ENCODE data around the gene MAPT.
"Not testable (repeated sequence)": the region's sequence is repeated elsewhere in the genome, so short reads cannot be mapped to it uniquely, and the experiment has no call there.

Gene MAPT

DNA sequence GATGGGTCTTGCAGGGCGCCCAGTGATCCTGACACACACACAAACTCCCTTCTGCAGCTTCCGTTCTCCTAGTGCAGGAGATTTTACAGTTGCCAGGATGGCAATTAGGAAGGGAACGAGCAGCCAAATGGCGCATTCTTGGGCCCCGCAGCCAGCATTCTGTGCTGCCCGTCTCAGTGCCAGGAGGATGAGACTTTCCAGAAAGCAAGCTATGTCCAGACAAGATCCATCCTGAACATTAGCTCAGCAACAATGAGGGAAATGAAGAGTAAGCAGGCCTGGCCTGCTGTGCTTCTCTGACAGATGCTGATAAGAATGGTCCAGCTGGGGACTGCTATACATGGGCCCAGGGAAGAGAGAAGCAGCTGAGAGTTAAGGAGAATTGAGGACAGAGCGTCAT, 33.2 kb upstream of the MAPT start:
- DNase-seq (ENCODE audit: low read depth in 1 of 2, low spot score in 1 of 2) = no peak

- not testable (repeated sequence) for DNase-seq (ENCODE audit: low read depth in 1 of 2, low spot score in 1 of 2)
These were observed 32.2 kb upstream of the MAPT start for GRCh38 chr17:45862127-45862526.

DNA sequence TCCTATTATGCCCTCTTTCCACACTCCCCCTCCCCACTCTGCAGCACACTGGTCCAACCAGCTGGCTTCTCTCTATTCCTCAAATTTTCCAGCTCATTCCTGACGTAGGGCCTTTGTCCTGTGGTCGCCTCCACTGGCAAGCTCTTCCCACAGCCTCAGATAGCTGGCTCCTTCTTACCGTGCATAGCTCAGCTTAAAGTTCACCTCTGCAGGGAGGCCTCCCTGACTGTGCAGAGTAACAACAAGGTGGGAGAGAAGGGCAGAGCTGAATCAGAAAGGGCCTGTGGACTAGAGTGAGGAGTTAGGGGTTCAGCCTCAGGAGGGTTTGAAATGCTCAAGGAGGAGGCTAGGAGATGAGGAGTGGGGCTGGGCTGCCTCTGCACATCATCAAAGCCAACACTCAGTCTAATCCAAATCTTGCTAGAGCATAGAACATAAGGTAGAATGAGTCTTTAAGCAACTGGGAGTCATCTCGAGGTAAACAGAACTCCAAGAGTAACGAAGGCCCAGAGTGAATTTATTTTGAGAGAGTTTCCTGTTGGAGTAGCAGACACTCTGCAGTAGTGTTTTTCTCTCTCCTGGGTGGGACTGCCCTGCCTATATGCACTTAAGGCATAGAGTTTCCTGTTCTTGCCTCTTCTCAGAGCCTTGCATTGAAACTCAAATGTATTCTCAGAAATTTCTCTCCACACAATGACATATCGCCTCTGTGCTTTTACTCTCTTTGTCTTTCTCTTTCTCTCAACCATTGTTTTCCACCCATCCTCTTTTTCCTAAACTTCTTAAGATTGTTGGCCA, 30.3 kb upstream of the MAPT start:
- no peak for DNase-seq (ENCODE audit: low read depth in 1 of 2, low spot score in 1 of 2)

DNA sequence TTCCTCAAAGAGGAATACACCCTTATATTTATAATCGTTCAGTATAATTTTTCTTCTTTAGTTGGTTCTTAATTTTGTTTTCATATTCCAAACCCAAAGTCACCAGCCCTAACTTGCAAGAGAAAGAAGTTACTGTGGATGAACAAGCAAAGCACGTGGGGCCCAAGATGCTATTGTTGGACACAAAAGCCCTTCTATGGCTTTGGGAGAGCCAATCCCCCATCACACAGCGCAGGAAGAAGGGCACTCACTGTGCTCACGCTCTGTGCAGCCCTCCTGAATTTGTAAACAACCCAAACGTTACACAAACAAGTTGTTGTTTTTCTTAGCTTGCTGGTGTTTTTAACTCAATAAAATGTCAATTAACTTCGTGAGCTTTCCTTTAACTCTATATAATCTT, 27.2 kb upstream of the MAPT start:
- no peak for DNase-seq (ENCODE audit: low read depth in 1 of 2, low spot score in 1 of 2)

GRCh38 chr17:45867702-45868101, 26.7 kb upstream of the MAPT start:
- no peak for DNase-seq (ENCODE audit: low read depth in 1 of 2, low spot score in 1 of 2)

- no peak for DNase-seq (ENCODE audit: low read depth in 1 of 2, low spot score in 1 of 2)
These were observed 26.1 kb upstream of the MAPT start for GRCh38 chr17:45868276-45868675.

DNA sequence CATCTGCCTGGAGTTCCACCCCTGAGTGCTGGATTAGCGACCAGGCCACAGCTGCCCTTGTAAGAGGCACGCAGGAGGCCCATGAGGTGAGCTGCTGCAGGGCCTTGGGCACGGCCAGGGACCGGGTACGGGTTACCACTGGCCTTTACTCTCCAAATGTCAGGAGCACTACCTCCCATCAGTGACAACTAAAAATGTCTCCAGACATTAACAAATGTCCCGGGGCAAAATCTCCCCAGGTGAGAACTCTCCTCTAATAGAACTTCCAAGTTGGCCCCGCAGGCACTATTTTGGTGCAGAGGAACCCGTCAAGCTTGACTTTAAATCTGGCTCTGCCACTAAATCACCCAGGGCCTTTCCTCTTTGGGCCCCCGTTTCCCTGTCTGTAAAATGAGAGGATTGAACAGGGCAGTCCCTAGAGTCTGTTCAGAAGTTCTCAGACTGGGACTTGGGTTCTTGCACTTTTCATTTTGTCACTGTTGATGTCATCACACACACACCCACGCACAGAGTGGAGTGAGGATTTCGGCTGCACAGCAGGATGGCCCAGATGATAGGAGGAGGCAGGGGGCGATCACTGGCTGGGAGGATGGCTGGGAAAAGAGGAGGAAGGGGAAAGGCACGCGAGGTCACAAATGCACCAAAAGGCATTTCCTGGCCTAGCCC, 24.5 kb upstream of the MAPT start:
- no peak for DNase-seq (ENCODE audit: low read depth in 1 of 2, low spot score in 1 of 2)

GRCh38 chr17:45870342-45870974, 23.9 kb upstream of the MAPT start:
- DNase-seq (ENCODE audit: low read depth in 1 of 2, low spot score in 1 of 2) = no peak

GRCh38 chr17:45871718-45872117, 22.6 kb upstream of the MAPT start:
- no peak for DNase-seq (ENCODE audit: low read depth in 1 of 2, low spot score in 1 of 2)

DNA sequence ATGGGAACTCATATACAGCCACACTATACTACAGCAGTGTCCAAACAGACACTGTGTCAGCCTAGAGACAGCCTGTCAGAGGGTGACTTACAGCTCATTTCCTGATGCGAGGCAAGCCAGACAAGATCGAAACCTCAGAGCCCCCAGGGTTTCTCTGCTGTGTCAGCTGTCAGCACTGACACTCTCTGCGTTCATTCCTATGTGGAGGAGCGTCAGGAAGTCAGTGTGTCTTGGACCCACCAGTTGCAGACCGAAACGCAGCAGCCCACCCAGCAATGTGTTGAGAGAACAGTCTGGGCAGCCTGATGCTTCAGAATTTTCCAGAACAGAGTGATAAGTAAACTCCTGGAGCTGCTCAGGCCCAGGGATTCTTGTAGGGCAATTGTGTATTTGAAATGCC, 20.6 kb upstream of the MAPT start:
- no peak for DNase-seq (ENCODE audit: low read depth in 1 of 2, low spot score in 1 of 2)

DNA sequence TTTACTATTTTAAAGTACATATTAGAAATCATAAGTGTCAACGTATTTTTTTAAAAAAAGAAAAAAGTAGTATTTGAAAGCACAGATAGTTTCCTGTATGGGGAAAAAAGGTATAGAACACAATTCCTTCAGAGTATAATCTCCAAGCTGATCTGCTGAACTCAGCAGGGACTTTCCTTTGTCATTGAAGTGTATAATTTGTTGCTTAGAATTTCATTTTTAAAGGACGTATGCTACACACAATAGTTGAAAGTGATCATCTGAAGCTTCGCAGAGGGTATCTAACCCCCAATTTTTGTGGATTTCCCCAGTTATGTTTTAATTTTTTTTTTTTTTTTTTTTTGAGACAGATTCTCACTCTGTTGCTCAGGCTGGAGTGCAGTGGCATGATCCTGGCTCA, 20.2 kb upstream of the MAPT start:
- no peak for DNase-seq (ENCODE audit: low read depth in 1 of 2, low spot score in 1 of 2)

DNA sequence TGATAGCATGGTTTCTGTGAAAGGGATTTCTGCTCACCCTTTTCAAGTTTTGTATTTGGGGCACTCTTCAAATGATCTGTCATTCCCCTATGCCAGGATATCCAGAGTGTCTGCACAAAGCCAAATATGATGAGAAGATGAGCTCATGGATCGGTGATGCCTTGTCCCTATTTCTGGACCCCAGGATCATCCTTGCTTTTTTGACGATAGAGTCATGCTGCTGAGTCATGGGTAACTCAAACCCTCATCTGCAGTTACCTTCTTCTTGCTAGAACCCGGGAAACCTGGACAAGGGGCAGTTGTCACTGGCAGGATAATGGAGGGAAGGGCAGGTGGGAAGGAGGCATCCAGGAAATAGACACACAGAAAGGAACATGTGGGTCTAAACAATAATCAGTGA, 17.8 kb upstream of the MAPT start:
- DNase-seq (ENCODE audit: low read depth in 1 of 2, low spot score in 1 of 2) = no peak

- no peak for DNase-seq (ENCODE audit: low read depth in 1 of 2, low spot score in 1 of 2)
These were observed 16.9 kb upstream of the MAPT start for GRCh38 chr17:45877467-45877866.

DNA sequence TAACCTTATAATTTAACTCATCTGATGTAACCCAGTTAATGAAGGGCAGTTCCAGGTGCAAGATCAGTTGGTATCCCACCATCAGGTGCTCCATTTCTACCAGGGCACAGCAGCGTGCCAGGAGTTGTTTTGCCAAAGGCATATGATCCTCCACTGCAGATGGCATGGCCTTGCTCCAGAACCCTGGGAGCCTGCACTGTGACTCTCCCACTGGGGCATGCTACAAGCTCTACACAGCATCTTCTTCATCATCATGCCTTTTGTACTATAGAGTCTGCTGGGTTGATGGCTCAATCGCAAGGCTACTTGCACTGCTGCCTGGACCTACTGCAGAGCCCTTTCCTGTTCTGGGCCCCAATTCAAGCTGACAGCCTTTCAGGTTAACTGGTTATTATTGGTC, 11.3 kb upstream of the MAPT start:
- no peak for DNase-seq (ENCODE audit: low read depth in 1 of 2, low spot score in 1 of 2)

DNA sequence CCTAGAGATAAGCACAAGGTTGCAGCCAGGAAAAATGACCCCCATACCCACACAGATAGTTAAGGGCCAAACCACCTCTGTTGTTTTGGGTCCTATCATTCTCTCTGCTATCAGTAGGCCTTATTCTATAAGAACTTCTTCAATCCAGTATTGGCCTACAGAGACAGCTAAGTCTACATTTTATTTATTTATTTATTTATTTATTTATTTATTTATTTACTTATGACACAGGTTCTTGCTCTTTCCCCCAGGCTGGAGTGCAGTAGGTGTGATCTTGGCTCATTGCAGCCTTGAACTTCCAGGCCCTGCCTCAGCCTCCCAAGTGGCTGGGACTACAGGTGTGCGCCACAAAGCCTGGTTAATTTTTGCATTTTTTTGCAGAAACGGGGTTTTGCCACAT, 7.5 kb upstream of the MAPT start:
- no peak for DNase-seq (ENCODE audit: low read depth in 1 of 2, low spot score in 1 of 2)

- no peak for DNase-seq (ENCODE audit: low read depth in 1 of 2, low spot score in 1 of 2)
These were observed 6.0 kb upstream of the MAPT start for GRCh38 chr17:45888392-45888791.

- no peak for DNase-seq (ENCODE audit: low read depth in 1 of 2, low spot score in 1 of 2)
These were observed 4.8 kb upstream of the MAPT start for GRCh38 chr17:45889579-45889978.

DNA sequence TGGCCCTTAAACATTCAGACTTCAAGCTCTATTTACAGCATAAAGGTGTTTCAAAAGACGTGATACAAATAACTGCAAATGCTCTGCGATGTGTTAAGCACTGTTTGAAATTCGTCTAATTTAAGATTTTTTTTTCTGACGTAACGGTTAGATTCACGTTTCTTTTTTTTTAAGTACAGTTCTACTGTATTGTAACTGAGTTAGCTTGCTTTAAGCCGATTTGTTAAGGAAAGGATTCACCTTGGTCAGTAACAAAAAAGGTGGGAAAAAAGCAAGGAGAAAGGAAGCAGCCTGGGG, 681 bp upstream of the MAPT start:
- no peak for DNase-seq (ENCODE audit: low read depth in 1 of 2, low spot score in 1 of 2)

DNA sequence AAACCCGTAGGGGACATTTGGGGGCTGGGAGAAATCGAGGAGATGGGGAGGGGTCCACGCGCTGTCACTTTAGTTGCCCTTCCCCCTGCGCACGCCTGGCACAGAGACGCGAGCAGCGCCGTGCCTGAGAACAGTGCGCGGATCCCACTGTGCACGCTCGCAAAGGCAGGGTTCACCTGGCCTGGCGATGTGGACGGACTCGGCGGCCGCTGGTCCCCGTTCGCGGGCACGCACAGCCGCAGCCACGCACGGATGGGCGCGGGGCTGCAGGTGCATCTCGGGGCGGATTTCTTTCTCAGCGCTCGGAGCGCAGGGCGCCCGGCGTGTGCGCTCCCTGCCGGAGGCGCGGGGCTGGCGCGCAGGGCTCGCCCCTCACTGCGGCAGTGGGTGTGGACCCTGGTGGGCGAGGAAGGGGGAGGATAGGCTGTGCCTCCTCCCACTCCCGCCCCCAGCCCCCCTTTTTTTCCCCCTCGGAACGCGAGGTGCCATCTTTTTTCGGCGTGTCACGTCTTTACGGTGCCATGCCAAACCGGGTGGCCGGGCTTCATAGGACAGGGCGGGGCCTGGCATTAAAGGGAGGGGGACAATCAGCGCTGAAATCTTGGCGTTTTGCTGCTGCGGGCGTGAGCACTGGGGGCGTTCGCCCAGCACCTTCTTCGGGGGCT, 1.1 kb downstream of the MAPT start:
- no peak for DNase-seq (ENCODE audit: low read depth in 1 of 2, low spot score in 1 of 2)

- DNase-seq (ENCODE audit: low read depth in 1 of 2, low spot score in 1 of 2) = no peak
These were observed 1.8 kb downstream of the MAPT start for GRCh38 chr17:45895969-45896785.
